Heart left ventricle (tissue), 16 donors: ENCODE measurements around the gene SCN1A. TPM values are rescaled to one million over a fixed set of nuclear protein-coding genes. Genes with fewer than 3 reads are reported as not detected.
"Not testable (repeated sequence)": the region's sequence is repeated elsewhere in the genome, so short reads cannot be mapped to it uniquely, and the experiment has no call there.

Source experiments
- ATAC-seq, 4 donors: fragments of 200-7000 bp; cut with Tn5 transposase; one replicate each; pipeline ENCODE4 v1.9.1; 2020 to 2022; ENCODE audit warnings: moderate library complexity in 4 of 4, mild to moderate bottlenecking in 3 of 4, moderate number of reproducible peaks in 1 of 4
- DNase-seq, 5 donors: peaks; one replicate each; pipeline ENCODE4 v3.0.0-alpha.2; 2020
- H3K27ac ChIP-seq, 12 donors: fragments of 200-600 bp; sonication (generic) in 4 of 12; one replicate each; pipeline versions ENCODE4 v1.5.0 to v1.8.0; 2016 to 2022; ENCODE audit warnings: mild to moderate bottlenecking in 2 of 12
- H3K27me3 ChIP-seq, 9 donors: fragments of 200-600 bp; sonication (generic) in 2 of 9; one replicate each; pipeline versions ENCODE4 v1.5.1 to v1.8.0; 2016 to 2022; ENCODE audit warnings: mild to moderate bottlenecking in 3 of 9
- H3K36me3 ChIP-seq, 9 donors: fragments of 200-600 bp; sonication (generic) in 2 of 9; one replicate each; pipeline versions ENCODE4 v1.5.0 to v1.8.0; 2018 to 2022; ENCODE audit warnings: mild to moderate bottlenecking in 2 of 9
- H3K4me1 ChIP-seq, 12 donors: fragments of 200-600 bp; sonication (generic) in 4 of 12; one replicate each; pipeline versions ENCODE4 v1.5.0 to v1.8.0; 2016 to 2022; ENCODE audit warnings: mild to moderate bottlenecking in 3 of 12
- H3K4me3 ChIP-seq, 12 donors: fragments of 200-600 bp; sonication (generic) in 4 of 12; one replicate each; pipeline versions ENCODE4 v1.5.0 to v1.8.0; 2017 to 2022; ENCODE audit warnings: mild to moderate bottlenecking in 9 of 12, moderate library complexity in 4 of 12
- H3K9me3 ChIP-seq, 12 donors: fragments of 200-600 bp; sonication (generic) in 4 of 12; one replicate each; pipeline versions ENCODE4 v1.5.0 to v1.8.0; 2016 to 2022; ENCODE audit warnings: mild to moderate bottlenecking in 1 of 12
- POLR2A ChIP-seq, 2 donors: fragments of 450-650 bp; IDR thresholded peaks; one replicate each; pipeline ENCODE4 v1.6.1; 2017; ENCODE audit warnings: antibody characterized with exemption in 2 of 2, mild to moderate bottlenecking in 2 of 2, moderate library complexity in 2 of 2
- WGBS, 4 donors: extraction: QIAGEN DNeasy Blood & Tissue Kit in 2 of 4; methylation state at CpG; one replicate each; pipeline versions ENCODE4 v1.1.5 to v1.1.7; 2013 to 2018; 5-methylcytosine and 5-hydroxymethylcytosine counted together
- intact Hi-C, 10 donors: fragments of 100-400 bp; cut with DNase I; formaldehyde crosslinking; loops; one replicate each; pipeline versions ENCODE4 v1.11.1 to v1.14.2; 2022
- polyA plus RNA-seq, 2 donors: library from polyadenylated mRNA; stranded (reverse); fragments of 200-250 nt; gene quantifications; one replicate each; pipeline ENCODE4 v1.2.3, GENCODE V29; 2013
- total RNA-seq, 9 donors: library from RNA; depleted of rRNA in 2 of 9; stranded (reverse); fragments of >200 nt in 2 of 9; fragmentation: NEBNext Ultra II Directional in 3 of 9; extraction: Animal tissue kit (Norgen Biotek cat#: 25700) in 3 of 9; gene quantifications; one replicate each; pipeline versions ENCODE4 v1.1.0 to v1.2.4, GENCODE V29; 2016 to 2023
- TF ChIP-seq, protein P1 (sequence below), 12 donors: fragments of 200-600 bp; sonication (generic) in 4 of 12; IDR thresholded peaks; one replicate each; pipeline versions ENCODE4 v1.5.0 to v1.8.0; 2018 to 2022; ENCODE audit warnings: antibody characterized with exemption in 12 of 12, mild to moderate bottlenecking in 5 of 12
- donor health status: ischemic (EF 13 %, LVEDD 7.1; RV severe dilation, severe dysfunction).
- donor health status: healthy with polysubstance abuse.
- donor health status: DM: no; HTN: yes; CAD: no.
- donor health status: DM: no; HTN: no; CAD: no.
- donor health status: ischemic (EF 25% LVEDD 6.9; RV normal size, moderate dysfunction).
- donor health status: ischemic (EF 25% LVEDD 5.7; RV mildly dilated, moderate dysfunction).
- donor health status: healthy.
- donor health status: DM: yes; HTN: yes; CAD: no.
- donor health status: ischemic (EF 35%, LVEDD 5.7; RV mildly dilated, moderate dysfunction).
- donor health status: nonischemic (EF 11% LVEDD 7.7; RV severe dilation, severe dysfunction).
- donor health status: DM: yes; HTN: yes; CAD: no.
- donor health status: PGD.
- donor health status: ischemic (EF 29% LVEDD 5.4; RV normal size, mild dysfunction).
- donor health status: nonischemic (EF 23%, LVEDD 6.1; RV moderate dilation, normal function).

The SCN1A gene
- total and polyA plus RNA-seq, 11 donors = 0.05 to 1.3 (median 0.32) TPM; not detected in 3

- Histone ChIP-seq H3K9me3 (no peaks in the 10 kb centered on the region), H3K27ac (no peak overlapping the region), H3K27me3 (no peaks in the 10 kb centered on the region), H3K36me3 (no peaks in the 10 kb centered on the region), H3K4me3 (no peak overlapping the region), H3K4me1 (no peaks in the 10 kb centered on the region)
- ATAC-seq (no peak), DNase-seq (no peak)
- 59 to 71% (median 66%) methylated on average over 3 of the region's 3 CpGs for WGBS, 4 donors
- no peak for TF ChIP-seq POLR2A (IDR thresholded peaks at IDR 0.05)
- TF ChIP-seq, protein P1, sequence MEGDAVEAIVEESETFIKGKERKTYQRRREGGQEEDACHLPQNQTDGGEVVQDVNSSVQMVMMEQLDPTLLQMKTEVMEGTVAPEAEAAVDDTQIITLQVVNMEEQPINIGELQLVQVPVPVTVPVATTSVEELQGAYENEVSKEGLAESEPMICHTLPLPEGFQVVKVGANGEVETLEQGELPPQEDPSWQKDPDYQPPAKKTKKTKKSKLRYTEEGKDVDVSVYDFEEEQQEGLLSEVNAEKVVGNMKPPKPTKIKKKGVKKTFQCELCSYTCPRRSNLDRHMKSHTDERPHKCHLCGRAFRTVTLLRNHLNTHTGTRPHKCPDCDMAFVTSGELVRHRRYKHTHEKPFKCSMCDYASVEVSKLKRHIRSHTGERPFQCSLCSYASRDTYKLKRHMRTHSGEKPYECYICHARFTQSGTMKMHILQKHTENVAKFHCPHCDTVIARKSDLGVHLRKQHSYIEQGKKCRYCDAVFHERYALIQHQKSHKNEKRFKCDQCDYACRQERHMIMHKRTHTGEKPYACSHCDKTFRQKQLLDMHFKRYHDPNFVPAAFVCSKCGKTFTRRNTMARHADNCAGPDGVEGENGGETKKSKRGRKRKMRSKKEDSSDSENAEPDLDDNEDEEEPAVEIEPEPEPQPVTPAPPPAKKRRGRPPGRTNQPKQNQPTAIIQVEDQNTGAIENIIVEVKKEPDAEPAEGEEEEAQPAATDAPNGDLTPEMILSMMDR (IDR thresholded peaks at IDR 0.05) = no peak
- intact Hi-C loops = no loop called here
These were observed 23.0 kb downstream of the SCN1A start for GRCh38 chr2:166104773-166105172.

DNA sequence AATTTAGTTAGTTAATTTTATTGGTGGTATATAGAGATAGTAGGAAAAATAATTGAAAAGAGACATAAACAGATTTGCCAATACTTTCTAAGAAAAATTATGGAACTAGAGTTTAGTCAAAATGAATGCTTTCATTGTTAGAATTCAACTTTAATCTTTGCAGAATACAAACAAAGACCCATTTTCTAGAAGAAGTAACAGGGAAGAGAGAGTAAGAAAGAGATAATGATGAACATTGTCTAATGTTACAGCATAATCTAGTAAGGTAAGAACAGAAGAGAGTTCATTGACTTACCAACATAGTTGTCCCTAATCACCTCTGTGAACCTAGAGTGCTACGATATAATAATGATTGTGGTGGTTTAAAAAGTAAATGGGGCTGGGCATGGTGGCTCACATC, 23.7 kb downstream of the SCN1A start:
- Histone ChIP-seq H3K9me3 (no peaks in the 10 kb centered on the region), H3K27me3 (no peaks in the 10 kb centered on the region), H3K4me1 (no peaks in the 10 kb centered on the region), H3K27ac (no peak overlapping the region), H3K4me3 (no peak overlapping the region), H3K36me3 (no peaks in the 10 kb centered on the region)
- ATAC-seq (no peak), DNase-seq (no peak)
- WGBS, 4 donors = 79 to 94% (median 86%) methylated on average over 1 of the region's 1 CpG
- no peak for TF ChIP-seq POLR2A (IDR thresholded peaks at IDR 0.05)
- TF ChIP-seq, protein P1 (IDR thresholded peaks at IDR 0.05) = no peak
- intact Hi-C loops = no loop called here

DNA sequence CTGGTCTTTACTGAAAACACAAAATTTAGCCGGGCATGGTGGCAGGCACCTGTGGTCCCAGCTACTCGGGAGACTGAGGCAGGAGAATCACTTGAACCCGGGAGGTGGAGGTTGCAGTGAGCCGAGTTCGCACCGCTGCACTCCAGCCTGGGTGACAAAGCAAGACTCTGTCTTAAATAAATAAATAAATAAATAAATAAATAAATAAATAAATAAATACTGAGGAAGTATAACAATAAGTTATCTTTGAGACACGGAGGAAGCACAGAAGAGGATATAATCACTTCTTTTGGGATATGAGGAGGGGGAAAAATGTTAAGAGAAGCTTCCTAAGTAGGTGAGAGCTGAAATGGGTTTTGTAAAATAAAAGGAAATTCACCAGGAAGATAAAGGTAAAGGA, 24.5 kb downstream of the SCN1A start:
- H3K4me3 ChIP-seq, H3K9me3 ChIP-seq, H3K27me3 ChIP-seq, H3K36me3 ChIP-seq, DNase-seq, H3K4me1 ChIP-seq, H3K27ac ChIP-seq, ATAC-seq, intact Hi-C loops: not testable (repeated sequence)
- WGBS, 4 donors = 84 to 91% (median 88%) methylated on average over 7 of the region's 7 CpGs

DNA sequence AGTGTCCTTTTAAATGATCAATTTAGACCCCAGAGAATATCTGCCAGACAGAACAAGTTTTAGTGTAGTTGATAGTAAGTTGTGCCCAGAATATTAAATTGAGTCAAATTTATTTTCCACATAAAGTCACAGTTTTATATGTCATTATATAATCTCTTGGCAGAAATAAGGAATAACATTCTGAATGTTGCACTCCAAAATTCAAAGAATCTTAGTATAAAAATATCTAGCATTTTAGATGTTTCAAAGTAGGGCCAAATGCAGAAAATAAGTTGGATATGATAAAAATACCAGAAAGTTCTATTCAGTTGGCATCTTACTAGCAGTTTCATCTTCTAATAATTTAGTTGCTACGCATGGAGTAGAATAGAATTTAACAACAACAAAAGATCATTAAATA, 33.5 kb downstream of the SCN1A start:
- DNase-seq (no peak), ATAC-seq (no peak)
- H3K4me1 ChIP-seq = peaks cover 0 to 9% (median 0%) of the 10 kb centered on the region in 12 donors
- H3K27me3 ChIP-seq = no peaks in the 10 kb centered on the region
- WGBS, 4 donors = 91 to 100% (median 97%) methylated on average over 1 of the region's 1 CpG
- no peak overlapping the region for H3K27ac ChIP-seq
- intact Hi-C loops = no loop called here
- H3K36me3 ChIP-seq = no peaks in the 10 kb centered on the region
- TF ChIP-seq, protein P1 (IDR thresholded peaks at IDR 0.05) = no peak
- TF ChIP-seq POLR2A (IDR thresholded peaks at IDR 0.05) = no peak
- no peak overlapping the region for H3K4me3 ChIP-seq
- H3K9me3 ChIP-seq = no peaks in the 10 kb centered on the region

DNA sequence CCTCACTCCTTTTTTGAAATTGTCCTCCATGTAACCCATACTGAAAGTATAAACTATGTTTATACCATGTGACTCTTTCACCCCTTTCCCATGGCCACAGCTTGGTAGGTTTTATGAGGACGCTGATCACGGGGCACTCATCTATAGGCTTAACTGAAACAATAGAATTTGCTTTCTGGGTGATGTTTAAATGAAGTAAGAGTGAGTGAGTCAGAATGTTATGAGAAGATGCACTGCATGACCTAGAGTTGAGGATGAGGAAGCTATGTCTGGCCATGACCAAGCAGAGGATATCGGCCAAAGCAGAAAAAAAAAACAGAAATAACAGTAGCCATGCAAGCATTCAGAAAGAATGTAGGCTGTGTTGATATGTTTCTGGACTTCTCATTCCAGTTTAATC, 34.9 kb downstream of the SCN1A start:
- Histone ChIP-seq H3K4me1 (peaks cover 0 to 9% (median 0%) of the 10 kb centered on the region in 12 donors), H3K27ac (no peak overlapping the region), H3K4me3 (no peak overlapping the region), H3K36me3 (no peaks in the 10 kb centered on the region), H3K9me3 (no peaks in the 10 kb centered on the region), H3K27me3 (no peaks in the 10 kb centered on the region)
- TF ChIP-seq, protein P1 (IDR thresholded peaks at IDR 0.05) = no peak
- no peak for TF ChIP-seq POLR2A (IDR thresholded peaks at IDR 0.05)
- 56 to 77% (median 68%) methylated on average over 3 of the region's 3 CpGs for WGBS, 4 donors
- intact Hi-C loops = no loop called here
- no peak for DNase-seq
- ATAC-seq = no peak
